ENCODE measurements around the gene NDUFS8. TPM values are rescaled to one million over a fixed set of nuclear protein-coding genes. Genes with fewer than 3 reads are reported as not detected.

Gene NDUFS8
- total RNA-seq, 1 donor from 2014 or later: 197 TPM

- no peak for DNase-seq (ENCODE audit: extremely low read depth, low read depth, low spot score)
Measured at GRCh38 chr11:68002938-68003845, 27.3 kb upstream of the NDUFS8 start.

GRCh38 chr11:68003846-68004550, 26.5 kb upstream of the NDUFS8 start, which contains the start of gene UNC93B1:
Gene UNC93B1 (minus strand): TSS chr11:68004097. CDS start chr11:68004043, 54 bp downstream.
- DNase-seq (ENCODE audit: extremely low read depth, low read depth, low spot score): no peak

GRCh38 chr11:68004551-68005335, 25.7 kb upstream of the NDUFS8 start:
- no peak for DNase-seq (ENCODE audit: extremely low read depth, low read depth, low spot score)

GRCh38 chr11:68006606-68007166, 23.8 kb upstream of the NDUFS8 start:
- DNase-seq (ENCODE audit: extremely low read depth, low read depth, low spot score): no peak

DNA sequence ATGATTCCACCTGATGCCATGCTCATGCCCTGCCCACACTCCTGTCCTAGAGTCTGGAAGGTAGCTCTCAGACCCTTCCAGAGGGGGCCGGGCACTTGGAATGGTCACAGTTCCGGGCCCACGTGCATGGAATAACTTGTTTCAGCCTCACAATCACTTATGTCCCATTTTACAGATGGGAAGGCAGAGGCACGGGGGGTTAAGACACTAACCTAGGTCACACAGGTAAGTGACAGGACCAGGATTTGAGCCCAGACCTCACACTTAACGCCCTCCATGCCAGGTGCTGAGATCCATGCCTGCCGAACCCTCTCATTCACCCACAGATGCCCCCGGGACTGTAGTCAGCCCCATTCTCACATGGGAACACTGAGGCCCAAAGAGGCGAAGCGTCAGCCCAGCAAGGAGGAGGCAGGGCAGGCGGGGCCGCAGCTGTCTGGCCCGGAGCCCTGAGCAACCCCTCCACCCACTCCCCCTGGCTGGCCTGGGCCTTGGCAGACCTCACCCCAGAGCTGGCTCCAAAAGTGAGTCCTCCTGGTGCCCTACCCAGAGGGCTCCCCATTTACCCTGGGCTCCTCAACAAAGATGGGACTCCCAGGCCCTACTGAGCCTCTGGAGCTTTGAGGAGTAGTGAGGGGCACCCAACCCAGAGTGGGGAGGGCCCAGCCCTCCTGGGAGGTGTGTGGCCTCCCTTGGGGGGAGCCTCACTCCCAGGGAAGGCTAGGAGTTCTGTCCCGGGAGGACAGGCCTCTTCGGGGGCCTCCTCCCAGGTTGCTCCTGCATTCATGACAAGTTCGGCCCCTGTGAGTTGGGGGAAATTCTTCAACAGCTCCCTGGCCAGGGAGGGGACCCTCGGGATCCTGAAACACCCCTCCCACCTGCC, 22.7 kb upstream of the NDUFS8 start:
- DNase-seq (ENCODE audit: extremely low read depth, low read depth, low spot score): no peak

- DNase-seq (ENCODE audit: extremely low read depth, low read depth, low spot score): no peak
Measured at GRCh38 chr11:68008381-68009337, 21.8 kb upstream of the NDUFS8 start.

DNA sequence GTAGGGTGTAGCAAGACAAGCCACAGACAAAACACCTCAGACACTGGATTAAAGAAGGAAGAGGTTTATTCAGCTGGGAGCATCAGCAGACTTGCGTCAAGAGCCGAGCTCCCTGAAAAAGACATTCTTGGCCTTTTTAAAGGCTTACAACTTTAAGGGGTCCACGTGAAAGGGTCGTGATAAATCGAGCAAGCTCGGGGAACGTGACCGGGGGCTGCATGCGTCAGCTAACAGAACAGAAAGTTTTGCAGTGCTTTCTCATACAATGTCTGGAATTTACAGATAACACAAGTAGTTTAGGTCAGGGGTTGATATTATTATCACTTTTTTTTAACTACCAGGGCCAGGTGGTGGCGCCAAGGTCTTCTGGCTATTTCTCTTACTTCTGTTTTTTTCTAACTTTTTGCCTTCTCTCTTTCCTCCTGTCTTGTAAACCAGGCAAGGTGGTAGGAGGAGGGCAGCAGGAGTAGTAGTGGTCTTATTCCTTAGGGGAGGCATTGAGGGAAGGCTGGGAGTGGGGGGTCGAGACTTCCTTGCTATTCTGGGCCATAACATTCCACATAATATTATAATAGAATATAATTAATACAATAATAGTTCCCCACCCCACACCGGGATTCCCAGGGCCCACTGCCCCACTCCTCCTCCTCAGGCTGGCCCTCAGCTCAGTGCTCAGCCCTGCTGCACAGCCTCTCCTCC, 20.9 kb upstream of the NDUFS8 start:
- DNase-seq (ENCODE audit: extremely low read depth, low read depth, low spot score): no peak

- no peak for DNase-seq (ENCODE audit: extremely low read depth, low read depth, low spot score)
Measured at GRCh38 chr11:68010090-68011041, 20.1 kb upstream of the NDUFS8 start, which contains the start of gene ALDH3B1. Gene ALDH3B1 (plus strand): TSS chr11:68010327. CDS start chr11:68015298, 4,971 bp downstream.

DNA sequence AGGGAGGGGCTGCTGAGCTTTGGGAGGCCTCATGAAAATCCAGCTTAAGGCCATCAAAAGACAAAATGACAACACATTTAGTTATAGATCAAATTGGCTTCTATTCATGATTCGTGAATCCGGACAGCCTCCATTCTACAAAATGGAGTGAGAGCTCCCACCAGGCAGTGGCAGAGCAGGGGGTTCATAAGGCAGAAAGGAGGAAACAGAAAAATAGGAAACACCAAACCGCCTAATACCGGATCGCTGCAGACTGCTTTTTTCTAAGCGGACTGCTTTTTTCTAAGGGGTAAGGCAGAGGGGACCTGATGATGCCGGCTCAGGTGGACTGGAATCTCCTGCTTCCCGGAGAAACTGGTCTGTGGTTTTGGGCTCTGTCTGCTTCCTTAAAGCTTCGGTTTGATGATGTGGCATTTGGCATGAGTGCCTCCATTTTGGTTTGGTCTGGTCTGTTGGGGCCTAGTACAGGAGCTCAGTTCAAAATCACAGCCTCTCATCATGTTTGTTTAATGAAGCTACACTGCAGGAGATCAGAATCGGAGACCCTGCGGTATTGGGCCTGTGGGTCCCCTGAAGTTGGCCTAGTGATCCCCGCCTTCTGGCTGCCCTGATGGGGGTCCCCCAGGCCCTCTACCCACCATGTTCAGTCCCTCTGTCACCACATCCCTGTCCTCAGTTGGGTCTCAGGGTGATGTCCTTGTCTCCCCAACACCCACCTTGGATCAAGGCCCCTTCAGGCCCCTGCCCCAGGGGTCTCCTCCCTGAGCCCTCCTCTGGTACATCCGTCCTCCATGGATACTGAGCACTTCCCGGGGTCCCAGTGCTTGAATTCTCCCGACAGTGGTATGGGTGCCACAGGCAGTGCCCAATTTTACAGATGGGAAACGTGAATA, 19.2 kb upstream of the NDUFS8 start:
- no peak for DNase-seq (ENCODE audit: extremely low read depth, low read depth, low spot score)

DNA sequence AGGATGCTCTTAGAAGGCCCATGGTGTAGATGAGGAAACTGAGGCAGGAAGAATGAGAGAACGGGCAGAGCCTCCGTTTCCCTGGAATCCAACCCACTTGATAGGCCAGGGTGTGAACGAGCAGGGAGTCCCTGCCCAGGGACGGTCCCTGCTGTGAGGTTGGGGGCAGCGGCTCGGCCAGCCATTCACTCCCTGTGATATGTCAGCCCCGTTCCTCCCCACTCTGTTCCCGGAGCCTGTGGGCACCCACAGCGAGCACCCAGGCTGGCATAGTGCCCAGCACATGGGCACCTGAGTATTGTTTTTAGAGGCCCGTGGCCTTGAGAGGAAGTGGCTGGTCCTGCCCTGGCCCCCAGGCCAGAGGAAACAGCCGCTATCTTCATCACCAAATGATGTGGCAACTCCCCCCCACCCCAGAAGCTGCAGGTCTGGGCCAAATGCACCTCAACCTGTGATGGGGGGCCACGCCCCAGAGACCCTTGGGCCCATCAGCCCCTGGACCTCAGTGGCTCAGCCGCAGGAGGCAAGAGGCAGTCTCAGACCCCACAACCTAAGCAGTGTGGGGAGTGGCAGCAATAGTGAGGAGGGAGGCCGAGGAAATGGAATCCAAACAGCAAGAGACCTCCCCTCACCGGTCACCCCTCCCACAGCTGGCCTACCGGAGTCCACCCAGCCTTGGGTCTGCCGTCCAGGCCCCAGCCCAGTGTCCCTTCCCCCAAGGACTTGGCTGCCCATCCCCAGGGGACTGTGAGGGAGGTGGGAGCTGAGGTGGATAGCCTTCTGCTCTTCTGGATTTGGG, 18.2 kb upstream of the NDUFS8 start:
- no peak for DNase-seq (ENCODE audit: extremely low read depth, low read depth, low spot score)

GRCh38 chr11:68012843-68013610, 17.5 kb upstream of the NDUFS8 start:
- no peak for DNase-seq (ENCODE audit: extremely low read depth, low read depth, low spot score)

DNA sequence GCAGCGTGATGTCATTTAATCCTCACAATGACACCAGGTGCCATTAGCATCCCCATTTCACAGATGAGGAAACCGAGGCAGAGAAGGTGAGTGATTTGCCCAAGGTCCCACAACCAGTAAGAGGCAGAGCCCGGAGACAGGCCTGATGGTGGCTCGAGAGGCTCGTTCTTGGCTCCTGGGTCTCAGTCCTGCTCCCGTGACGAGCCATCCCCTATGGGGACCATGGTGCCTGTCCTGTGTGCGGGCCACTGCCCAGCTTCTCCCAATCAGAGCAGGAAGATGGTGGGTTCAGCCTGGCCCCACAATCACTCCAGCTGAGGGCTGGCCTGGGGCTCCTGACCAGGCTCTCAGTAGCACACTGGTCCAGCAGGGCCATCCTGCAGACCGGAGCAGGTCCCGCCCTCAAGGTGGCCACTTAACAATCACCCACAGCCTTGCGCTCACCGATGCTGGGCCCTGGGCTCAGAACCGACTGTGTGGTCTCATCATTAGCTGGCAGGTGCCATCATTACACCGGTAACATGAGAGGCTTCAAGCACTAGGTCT, 16.8 kb upstream of the NDUFS8 start:
- DNase-seq (ENCODE audit: extremely low read depth, low read depth, low spot score): no peak

GRCh38 chr11:68014157-68014946, 16.1 kb upstream of the NDUFS8 start:
- no peak for DNase-seq (ENCODE audit: extremely low read depth, low read depth, low spot score)
